K562 (cell line): ENCODE data around the gene MPPED2. TPM values are rescaled to one million over a fixed set of nuclear protein-coding genes. Genes with fewer than 3 reads are reported as not detected.

Source experiments
- ATAC-seq: fragments of 200-7000 bp; cut with Tn5 transposase; 3 replicates; pipeline ENCODE4 v1.9.1; 2020; ENCODE audit warnings: moderate library complexity
- BruUV-seq: library from RNA; stranded (reverse); fragments of 400-500 nt; replicated peaks from 2 replicates; lab custom pipeline; 2021; lab: Mats Ljungman, UMichigan
- CTCF ChIA-PET: fragments of 300-600 bp; formaldehyde crosslinking; extraction: SDS; loops from one replicate; lab custom pipeline; 2021; ENCODE audit warnings: low intra/inter-chr PET ratio; lab: Yijun Ruan, JAX
- POLR2A ChIA-PET: fragments of 300-600, 350-650 bp; sonication (Branson Sonifier 250); formaldehyde crosslinking; extraction: SDS; loops from one replicate; lab custom pipeline; 2021; ENCODE audit warnings: antibody characterized with exemption, inconsistent platforms; lab: Yijun Ruan, JAX
- DNase-seq, 4 experiments: peaks; one replicate each; pipeline versions ENCODE4 v3.0.0 to v3.0.0-alpha.2; 2011 to 2018; ENCODE audit warnings: low spot score in 3 of 4, mixed read lengths in 3 of 4; ENCODE audit errors: extremely low read depth in 1 of 4
- FAIRE-seq: peaks from 2 replicates; lab custom pipeline; 2011; peaks lifted over from hg19 to GRCh38; lab: Jason Lieb, UNC
- H2AFZ ChIP-seq: 2 replicates; pipeline ENCODE4 v1.6.0; 2011; ENCODE audit warnings: low read depth, low read length, control low read depth, inconsistent platforms
- H3K27ac ChIP-seq: fragments of 200-600 bp; 3 replicates; pipeline ENCODE4 v1.8.0; 2011; ENCODE audit warnings: low read depth, mild to moderate bottlenecking, control low read depth, inconsistent platforms, low read length, moderate library complexity, mixed read lengths; ENCODE audit errors: extremely low read depth
- H3K27me3 ChIP-seq, 2 experiments: fragments of 300-600 bp in 1 of 2; 2 replicates in 1 of 2; 3 replicates in 1 of 2; pipeline versions ENCODE4 v1.6.0 to v1.8.0; 2011; ENCODE audit warnings: inconsistent platforms in 2 of 2, low read length in 2 of 2, mild to moderate bottlenecking in 1 of 2, mixed read lengths in 1 of 2, moderate library complexity in 1 of 2; ENCODE audit not compliant: control insufficient read depth in 2 of 2, insufficient read depth in 2 of 2
- H3K36me3 ChIP-seq: fragments of 300-600 bp; 3 replicates; pipeline ENCODE4 v1.8.0; 2011; ENCODE audit warnings: mild to moderate bottlenecking, low read length, inconsistent platforms; ENCODE audit not compliant: control insufficient read depth, insufficient read depth
- H3K4me1 ChIP-seq, 2 experiments: fragments of 200-600 bp in 1 of 2; replicated peaks in 1 of 2; 2 replicates in 1 of 2; 3 replicates in 1 of 2; pipeline versions ENCODE4 v1.5.1 to v1.8.0; 2011; ENCODE audit warnings: inconsistent platforms in 2 of 2, low read length in 2 of 2, mild to moderate bottlenecking in 1 of 2, mixed read lengths in 1 of 2, moderate library complexity in 1 of 2; ENCODE audit not compliant: control insufficient read depth in 2 of 2, insufficient read depth in 2 of 2
- H3K4me2 ChIP-seq: 2 replicates; pipeline ENCODE4 v1.6.1; 2011; ENCODE audit warnings: low read length, control low read depth, inconsistent platforms, mixed read lengths; ENCODE audit not compliant: insufficient read depth
- H3K4me3 ChIP-seq: fragments of 200-600 bp; sonication (generic), shearing (Covaris generic); 2 replicates; pipeline ENCODE4 v1.5.1; 2016; ENCODE audit warnings: control low read depth, inconsistent platforms
- H3K79me2 ChIP-seq: fragments of 200-600 bp; 3 replicates; pipeline ENCODE4 v1.8.0; 2011; ENCODE audit warnings: low read length, inconsistent platforms; ENCODE audit not compliant: control insufficient read depth, insufficient read depth
- H3K9ac ChIP-seq, 2 experiments: 2 replicates each; pipeline versions ENCODE4 v1.6.0 to v1.6.1; 2011; ENCODE audit warnings: low read depth in 2 of 2, low read length in 2 of 2, control low read depth in 1 of 2, inconsistent platforms in 1 of 2, mild to moderate bottlenecking in 1 of 2, mixed read lengths in 1 of 2; ENCODE audit not compliant: insufficient read depth in 1 of 2
- H3K9me1 ChIP-seq: one replicate; pipeline ENCODE4 v1.6.0; 2011; ENCODE audit warnings: inconsistent platforms, mild to moderate bottlenecking, low read length, moderate library complexity; ENCODE audit not compliant: control insufficient read depth, insufficient read depth
- H3K9me3 ChIP-seq: replicated peaks from 2 replicates; pipeline ENCODE4 v1.5.1; 2011; ENCODE audit warnings: low read depth, low read length, inconsistent platforms; ENCODE audit not compliant: control insufficient read depth, insufficient read depth
- H4K20me1 ChIP-seq: replicated peaks from 2 replicates; pipeline ENCODE4 v1.6.1; 2011; ENCODE audit warnings: low read length, inconsistent platforms, mixed read lengths; ENCODE audit not compliant: control insufficient read depth, insufficient read depth
- ADNP ChIP-seq: fragments of 200-800 bp; sonication (Bioruptor generic); IDR thresholded peaks from 2 replicates; pipeline ENCODE4 v1.6.1; 2016; ENCODE audit warnings: missing genetic modification characterization, missing compliant biosample characterization
- CSDE1 ChIP-seq, 2 experiments: fragments of 450-650 bp; IDR thresholded peaks; 2 replicates each; pipeline ENCODE4 v1.6.1; 2016; ENCODE audit warnings: mild to moderate bottlenecking in 1 of 2
- ESRRB ChIP-seq: fragments of 250-450 bp; sonication (Bioruptor Pico); IDR thresholded peaks from 2 replicates; pipeline ENCODE4 v1.5.0; 2020; ENCODE audit warnings: mild to moderate bottlenecking, moderate library complexity, borderline replicate concordance
- HEY1 ChIP-seq: fragments of 250-450 bp; sonication (Bioruptor Pico); IDR thresholded peaks from 2 replicates; pipeline ENCODE4 v1.5.0; 2020; ENCODE audit warnings: mild to moderate bottlenecking, moderate library complexity, borderline replicate concordance
- HMG20A ChIP-seq: fragments of 450-650 bp; formaldehyde crosslinking; conservative IDR thresholded peaks from 2 replicates; pipeline ENCODE4 v1.4.0; 2020; ENCODE audit warnings: mild to moderate bottlenecking, mixed read lengths
- NCOA2 ChIP-seq, 2 experiments: fragments of 450-650 bp; IDR thresholded peaks; 2 replicates each; pipeline ENCODE4 v1.6.1; 2018; ENCODE audit warnings: mild to moderate bottlenecking in 2 of 2, moderate library complexity in 1 of 2; ENCODE audit not compliant: partially characterized antibody in 2 of 2
- NCOR1 ChIP-seq: fragments of 450-650 bp; IDR thresholded peaks from 2 replicates; pipeline ENCODE4 v1.6.1; 2016; ENCODE audit warnings: mild to moderate bottlenecking, moderate library complexity
- NUFIP1 ChIP-seq: fragments of 450-650 bp; IDR thresholded peaks from 2 replicates; pipeline ENCODE4 v1.6.1; 2018; ENCODE audit not compliant: partially characterized antibody
- SOX6 ChIP-seq: fragments of 450-650 bp; IDR thresholded peaks from 2 replicates; pipeline ENCODE4 v1.6.1; 2014; ENCODE audit warnings: mild to moderate bottlenecking
- ZNF232 ChIP-seq: sonication (generic); formaldehyde crosslinking; IDR thresholded peaks from 2 replicates; pipeline ENCODE4 v1.8.0; 2022; ENCODE audit warnings: mild to moderate bottlenecking, missing genetic modification reagents
- ZNF407 ChIP-seq: fragments of 450-650 bp; IDR thresholded peaks from 2 replicates; pipeline ENCODE4 v1.6.1; 2016; ENCODE audit warnings: low read depth
- WGBS: fragments of 100-300 bp; shearing (Covaris generic); methylation state at CpG from one replicate; pipeline ENCODE4 v1.1.6; 2016; ENCODE audit warnings: low coverage, mixed read lengths; ENCODE audit not compliant: insufficient coverage; ENCODE audit errors: missing lambda C conversion rate; 5-methylcytosine and 5-hydroxymethylcytosine counted together
- in situ Hi-C: fragments of 300-500 bp; cut with MboI; formaldehyde crosslinking; loops from 4 replicates; pipeline ENCODE4 v1.15.0; 2018; ENCODE audit warnings: inconsistent platforms, mixed read lengths
- intact Hi-C: fragments of 100-400 bp; cut with micrococcal nuclease; formaldehyde crosslinking; loops from 2 replicates; pipeline ENCODE4 v1.14.2; 2022
- polyA plus RNA-seq, 8 experiments: library from polyadenylated mRNA; depleted of rRNA in 4 of 8; stranded (reverse) in 5 of 8; unstranded in 3 of 8; fragments of >200 nt; fragmentation: Nextera tagmentation in 2 of 8; fragmentation: Illumina TruSeq in 1 of 8; extraction: Ambion mirVana in 2 of 8; extraction: Trizol in 1 of 8; gene quantifications; 2 replicates each; pipeline versions ENCODE4 v1.2.1 to v1.2.3, GENCODE V29; 2011 to 2014; ENCODE audit warnings: inconsistent platforms in 1 of 8, missing spikeins in 1 of 8
- total RNA-seq, 7 experiments: library from RNA; depleted of rRNA in 6 of 7; stranded (reverse); fragments of >200 nt in 6 of 7; fragmentation: Illumina TruSeq in 2 of 7; extraction: Trizol in 2 of 7; gene quantifications; 2 replicates each; pipeline versions ENCODE4 v1.2.1 to v1.2.3, GENCODE V29; 2011 to 2021; ENCODE audit warnings: low replicate concordance in 1 of 7
- TF ChIP-seq, protein P1 (sequence below): sonication (generic); formaldehyde crosslinking; IDR thresholded peaks from 2 replicates; pipeline ENCODE4 v1.8.0; 2022; ENCODE audit warnings: mild to moderate bottlenecking, missing genetic modification reagents

The MPPED2 gene
- total and polyA plus RNA-seq, 9 of the 15 experiments (the other 6 are each of a cell fraction or from before 2014, with no cell fraction given): not detected

GRCh38 chr11:30452842-30453241 is 133.3 kb downstream of the MPPED2 start:
- CTCF ChIA-PET: no interaction called here
- no peak for FAIRE-seq
- no peaks in the 10 kb centered on the region for H3K79me2 ChIP-seq
- H3K9me1 ChIP-seq: no peaks in the 10 kb centered on the region
- no peak overlapping the region for H3K4me3 ChIP-seq
- intact Hi-C loops: no loop called here
- WGBS: 0% methylated on average over 1 of the region's 1 CpG
- TF ChIP-seq HEY1 (CRISPR knock-in tag) (no peak), ZNF407 (no peak), ADNP (no peak), NCOR1 (no peak), HMG20A (no peak), NCOA2 (IDR thresholded peaks at IDR 0.05; ENCODE audit: partially characterized antibody in 2 of 2) (no peak), SOX6 (no peak), ZNF232 (CRISPR knock-in tag) (no peak), CSDE1 (IDR thresholded peaks at IDR 0.05) (no peak), NUFIP1 (no peak), ESRRB (CRISPR knock-in tag) (no peak)
- TF ChIP-seq, protein P1, sequence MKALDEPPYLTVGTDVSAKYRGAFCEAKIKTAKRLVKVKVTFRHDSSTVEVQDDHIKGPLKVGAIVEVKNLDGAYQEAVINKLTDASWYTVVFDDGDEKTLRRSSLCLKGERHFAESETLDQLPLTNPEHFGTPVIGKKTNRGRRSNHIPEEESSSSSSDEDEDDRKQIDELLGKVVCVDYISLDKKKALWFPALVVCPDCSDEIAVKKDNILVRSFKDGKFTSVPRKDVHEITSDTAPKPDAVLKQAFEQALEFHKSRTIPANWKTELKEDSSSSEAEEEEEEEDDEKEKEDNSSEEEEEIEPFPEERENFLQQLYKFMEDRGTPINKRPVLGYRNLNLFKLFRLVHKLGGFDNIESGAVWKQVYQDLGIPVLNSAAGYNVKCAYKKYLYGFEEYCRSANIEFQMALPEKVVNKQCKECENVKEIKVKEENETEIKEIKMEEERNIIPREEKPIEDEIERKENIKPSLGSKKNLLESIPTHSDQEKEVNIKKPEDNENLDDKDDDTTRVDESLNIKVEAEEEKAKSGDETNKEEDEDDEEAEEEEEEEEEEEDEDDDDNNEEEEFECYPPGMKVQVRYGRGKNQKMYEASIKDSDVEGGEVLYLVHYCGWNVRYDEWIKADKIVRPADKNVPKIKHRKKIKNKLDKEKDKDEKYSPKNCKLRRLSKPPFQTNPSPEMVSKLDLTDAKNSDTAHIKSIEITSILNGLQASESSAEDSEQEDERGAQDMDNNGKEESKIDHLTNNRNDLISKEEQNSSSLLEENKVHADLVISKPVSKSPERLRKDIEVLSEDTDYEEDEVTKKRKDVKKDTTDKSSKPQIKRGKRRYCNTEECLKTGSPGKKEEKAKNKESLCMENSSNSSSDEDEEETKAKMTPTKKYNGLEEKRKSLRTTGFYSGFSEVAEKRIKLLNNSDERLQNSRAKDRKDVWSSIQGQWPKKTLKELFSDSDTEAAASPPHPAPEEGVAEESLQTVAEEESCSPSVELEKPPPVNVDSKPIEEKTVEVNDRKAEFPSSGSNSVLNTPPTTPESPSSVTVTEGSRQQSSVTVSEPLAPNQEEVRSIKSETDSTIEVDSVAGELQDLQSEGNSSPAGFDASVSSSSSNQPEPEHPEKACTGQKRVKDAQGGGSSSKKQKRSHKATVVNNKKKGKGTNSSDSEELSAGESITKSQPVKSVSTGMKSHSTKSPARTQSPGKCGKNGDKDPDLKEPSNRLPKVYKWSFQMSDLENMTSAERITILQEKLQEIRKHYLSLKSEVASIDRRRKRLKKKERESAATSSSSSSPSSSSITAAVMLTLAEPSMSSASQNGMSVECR (CRISPR knock-in tag): no peak
- H3K36me3 ChIP-seq: no peaks in the 10 kb centered on the region
- POLR2A ChIA-PET: no interaction called here
- H3K27ac ChIP-seq: no peak overlapping the region
- no peaks in the 10 kb centered on the region for H3K4me1 ChIP-seq
- no peaks in the 10 kb centered on the region for H3K9me3 ChIP-seq
- BruUV-seq: no TSS peak
- DNase-seq: no peak
- in situ Hi-C loops: no loop called here
- ATAC-seq: no peak
- H3K4me2 ChIP-seq: no peak overlapping the region
- no peak overlapping the region for H2AFZ ChIP-seq
- peaks cover 0 to 4% of the 10 kb centered on the region in 2 experiments; a peak in 2 of 5 replicates for H3K27me3 ChIP-seq
- H4K20me1 ChIP-seq: no peaks in the 10 kb centered on the region
- no peak overlapping the region for H3K9ac ChIP-seq
